HG02763 (cell line): ENCODE data around the gene RNF4.

Experiments used
- ATAC-seq: cut with Tn5 transposase; IDR thresholded peaks from one replicate; pipeline ENCODE4 v1.9.1; 2021; ENCODE audit warnings: mild to moderate bottlenecking, moderate library complexity; ENCODE audit not compliant: unreplicated experiment

RNF4 gene

GRCh38 chr4:2437475-2438215 is 31.3 kb upstream of the RNF4 start:
- ATAC-seq: no peak

- no peak for ATAC-seq
These were observed 29.8 kb upstream of the RNF4 start for GRCh38 chr4:2438822-2439718.

- peak; percentile 68 for ATAC-seq
These were observed 27.3 kb upstream of the RNF4 start for GRCh38 chr4:2441393-2442174.

- no peak for ATAC-seq
These were observed 26.5 kb upstream of the RNF4 start for GRCh38 chr4:2442175-2442993.

- no peak for ATAC-seq
These were observed 25.7 kb upstream of the RNF4 start for GRCh38 chr4:2443061-2443730.

- ATAC-seq: no peak
These were observed 24.8 kb upstream of the RNF4 start for GRCh38 chr4:2443956-2444740.

- no peak for ATAC-seq
These were observed 23.8 kb upstream of the RNF4 start for GRCh38 chr4:2445130-2445529.

GRCh38 chr4:2445571-2445970 is 23.3 kb upstream of the RNF4 start:
- no peak for ATAC-seq

GRCh38 chr4:2446656-2447564 is 22.0 kb upstream of the RNF4 start:
- no peak for ATAC-seq

- ATAC-seq: no peak
These were observed 20.3 kb upstream of the RNF4 start for GRCh38 chr4:2448589-2448988.

- ATAC-seq: no peak
These were observed 19.9 kb upstream of the RNF4 start for GRCh38 chr4:2449051-2449450.

- no peak for ATAC-seq
These were observed 19.2 kb upstream of the RNF4 start for GRCh38 chr4:2449511-2450392.

GRCh38 chr4:2450394-2451035 is 18.4 kb upstream of the RNF4 start:
- ATAC-seq: no peak

- ATAC-seq: no peak
These were observed 17.8 kb upstream of the RNF4 start for GRCh38 chr4:2451036-2451520.

GRCh38 chr4:2451821-2452785 is 16.8 kb upstream of the RNF4 start:
- no peak for ATAC-seq
